GM19193 (cell line): Measurements from ENCODE around the gene CXCL17.

ENCODE experiments used
- POLR2A ChIP-seq: IDR thresholded peaks from 4 replicates; pipeline ENCODE4 v1.6.1; 2011; ENCODE audit not compliant: insufficient read depth, insufficient read length; ENCODE audit errors: extremely low read depth

CXCL17 gene

DNA sequence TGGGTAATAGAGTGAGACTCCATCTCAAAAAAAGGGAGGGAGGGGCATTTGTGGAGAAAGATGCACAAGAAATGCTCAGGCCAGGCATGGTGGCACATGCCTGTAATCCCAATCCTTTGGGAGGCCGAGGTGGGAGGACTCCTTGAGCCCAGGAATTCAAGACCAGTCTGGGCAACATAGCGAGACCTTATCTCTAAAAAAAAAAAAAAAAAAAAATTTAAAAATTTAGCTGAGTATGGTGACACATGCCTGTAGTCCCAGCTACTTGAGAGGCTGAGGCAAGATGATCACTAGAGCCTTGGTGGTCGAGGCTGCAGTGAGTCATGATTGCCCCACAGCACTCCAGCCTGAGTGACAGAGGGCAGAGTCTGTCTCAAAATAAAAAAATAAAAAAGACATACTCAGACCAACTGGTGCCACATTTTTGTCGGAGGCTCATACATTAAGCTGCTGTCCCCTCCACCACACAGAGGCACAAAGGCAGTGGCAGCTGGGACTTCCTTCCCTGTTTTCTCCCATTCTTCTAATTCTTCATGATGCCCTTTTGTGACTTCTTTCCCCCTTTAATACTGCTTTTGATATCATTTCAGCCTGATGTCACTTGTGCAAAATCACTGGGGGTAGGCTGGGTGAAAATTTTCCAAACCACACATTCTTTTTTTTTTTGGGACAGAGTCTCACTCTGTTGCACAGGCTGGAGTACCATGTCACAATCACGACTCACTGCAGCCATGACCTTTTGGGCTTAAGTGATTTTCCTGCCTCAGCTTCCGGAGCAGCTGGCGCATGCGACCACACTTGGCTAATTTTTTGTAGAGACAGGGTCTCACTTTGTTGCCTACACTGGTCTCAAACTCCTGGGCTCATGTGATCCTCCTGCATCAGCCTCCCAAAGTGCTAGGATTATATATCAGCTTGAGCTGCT is 26.8 kb upstream of the CXCL17 start:
- TF ChIP-seq POLR2A: no peak

- no peak for TF ChIP-seq POLR2A
Observed at GRCh38 chr19:42468273-42468796, 25.6 kb upstream of the CXCL17 start.

- no peak for TF ChIP-seq POLR2A
Observed at GRCh38 chr19:42467183-42467760, 24.5 kb upstream of the CXCL17 start.

DNA sequence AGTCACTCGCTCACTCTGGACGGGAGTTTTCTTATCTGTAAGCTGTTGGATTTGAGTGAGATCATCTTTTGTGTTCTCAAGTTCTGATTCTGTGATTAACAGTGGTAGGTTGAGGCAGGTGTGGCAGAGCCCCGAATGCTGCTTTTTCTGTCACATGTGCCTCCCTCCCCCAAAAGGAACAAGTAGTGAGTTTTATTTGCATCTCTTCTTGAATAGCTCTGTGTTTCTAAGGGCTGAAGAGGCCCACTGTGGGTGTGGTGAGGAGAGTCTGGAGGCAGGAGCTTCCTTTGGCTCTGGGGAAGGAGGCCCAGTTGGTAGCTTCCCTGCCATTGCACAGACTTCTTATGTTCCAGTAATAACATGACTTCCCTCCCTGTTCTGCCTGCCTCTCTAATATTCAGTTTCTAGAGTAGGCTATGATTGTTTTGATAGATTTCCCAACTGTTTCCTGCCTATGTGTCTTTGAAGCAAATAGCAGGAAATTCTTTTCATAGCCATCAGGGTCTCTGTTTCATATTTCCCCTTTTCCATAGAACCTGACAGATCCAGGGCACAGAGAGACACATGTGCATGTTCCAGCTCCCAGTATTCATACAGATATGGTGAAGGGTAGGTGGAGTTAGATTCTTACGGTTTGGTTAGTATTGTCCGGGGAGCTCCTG is 23.9 kb upstream of the CXCL17 start:
- no peak for TF ChIP-seq POLR2A

DNA sequence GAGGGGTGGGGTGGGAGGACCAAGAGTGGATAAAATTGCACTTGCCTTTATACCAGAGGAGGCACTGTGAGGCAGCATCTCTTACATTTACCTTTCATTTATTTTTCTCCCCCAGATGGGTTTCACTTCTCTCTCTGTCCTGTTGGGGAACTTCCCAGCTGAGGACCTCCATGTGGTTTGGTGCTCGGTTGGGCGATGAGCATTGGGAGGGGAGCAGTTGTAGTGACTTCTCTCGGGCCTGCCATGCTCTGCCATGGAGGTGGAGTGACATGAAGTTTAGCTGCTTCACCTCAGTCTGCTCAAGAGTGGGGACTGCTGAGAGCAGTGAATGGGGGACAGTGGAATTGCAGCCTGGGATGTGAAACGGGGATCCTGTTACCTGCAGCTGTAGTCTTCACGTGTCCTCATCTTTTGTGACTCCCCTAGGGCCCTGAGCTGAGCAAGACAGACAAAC is 23.1 kb upstream of the CXCL17 start:
- peak; percentile 54 for TF ChIP-seq POLR2A

GRCh38 chr19:42461700-42462324 is 19.1 kb upstream of the CXCL17 start:
- TF ChIP-seq POLR2A: no peak

DNA sequence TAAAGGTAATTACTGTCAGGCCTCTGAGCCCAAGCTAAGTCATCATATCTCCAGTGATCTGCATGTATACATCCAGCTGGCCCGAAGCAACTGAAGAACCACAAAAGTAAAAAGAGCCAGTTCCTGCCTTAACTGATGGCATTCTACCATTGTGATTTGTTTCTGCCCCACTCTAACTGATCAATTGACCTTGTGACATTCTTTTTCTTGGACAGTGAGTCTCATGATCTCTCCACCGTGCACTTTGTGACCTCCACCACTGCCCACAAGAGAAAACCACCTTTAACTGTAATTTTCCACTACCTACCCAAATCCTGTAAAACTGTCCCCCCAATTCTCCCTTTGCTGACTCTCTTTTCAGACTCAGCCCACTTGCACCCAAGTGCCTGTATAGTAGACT is 17.2 kb upstream of the CXCL17 start:
- TF ChIP-seq POLR2A: no peak

DNA sequence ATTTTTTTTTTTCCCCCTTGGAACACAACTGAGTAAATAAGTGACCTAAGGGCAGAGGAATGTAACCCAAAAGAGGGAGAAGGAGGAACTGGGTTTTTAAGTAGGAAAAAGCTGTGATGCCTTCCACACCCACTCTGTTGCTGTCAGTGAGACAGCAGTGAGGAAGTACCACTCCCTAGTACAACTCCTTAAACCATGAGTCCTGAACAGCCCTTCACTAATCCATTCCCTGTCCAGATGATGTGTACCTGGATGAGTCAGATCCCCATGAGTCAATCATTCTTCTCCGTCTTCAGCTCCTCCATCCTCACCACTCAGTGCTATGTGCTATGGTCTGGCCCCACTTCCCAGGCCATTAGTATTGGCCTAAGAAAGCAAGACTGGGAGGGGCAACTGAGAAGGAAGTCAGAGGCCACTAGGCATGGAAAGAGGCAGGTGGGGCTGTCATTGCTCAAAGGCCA is 12.9 kb upstream of the CXCL17 start:
- TF ChIP-seq POLR2A: no peak

DNA sequence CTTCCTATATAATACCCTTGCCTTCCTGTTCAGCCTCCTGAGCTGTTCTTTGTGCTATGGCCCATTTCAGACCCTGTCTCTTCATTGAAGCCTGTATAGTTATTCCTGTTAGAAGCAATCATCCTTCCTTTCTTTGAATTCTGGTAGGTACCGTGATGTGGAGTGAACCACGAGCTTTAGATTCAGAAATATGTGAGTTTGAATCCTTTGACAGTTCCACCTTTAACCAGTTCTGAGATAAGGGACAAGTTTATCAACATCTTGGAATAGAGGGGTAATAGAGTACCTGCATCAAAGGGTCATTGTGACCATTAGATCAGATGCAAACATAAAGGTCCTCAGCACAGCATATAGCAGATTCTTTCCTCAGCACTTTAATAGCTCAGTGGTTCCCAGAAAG is 12.3 kb upstream of the CXCL17 start:
- TF ChIP-seq POLR2A: no peak

DNA sequence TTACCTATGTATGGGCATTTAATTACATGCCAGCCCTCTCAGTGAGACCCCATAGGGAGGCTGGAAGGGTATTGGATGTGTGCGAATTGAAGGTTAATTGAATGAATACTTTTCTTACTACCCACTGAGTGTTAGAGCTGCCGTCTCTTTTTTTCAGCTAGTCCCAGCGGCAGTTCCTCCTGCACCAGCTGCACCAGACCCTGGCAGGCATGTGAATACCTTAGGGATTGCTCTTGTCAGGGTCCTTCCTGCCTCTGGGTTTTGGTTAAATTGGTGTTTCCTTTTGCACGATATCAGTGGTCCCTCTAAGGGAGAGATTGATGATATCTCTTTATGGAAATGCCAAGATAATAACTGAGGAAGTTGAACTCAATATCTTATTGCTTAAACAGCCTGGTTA is 9.8 kb upstream of the CXCL17 start:
- no peak for TF ChIP-seq POLR2A

DNA sequence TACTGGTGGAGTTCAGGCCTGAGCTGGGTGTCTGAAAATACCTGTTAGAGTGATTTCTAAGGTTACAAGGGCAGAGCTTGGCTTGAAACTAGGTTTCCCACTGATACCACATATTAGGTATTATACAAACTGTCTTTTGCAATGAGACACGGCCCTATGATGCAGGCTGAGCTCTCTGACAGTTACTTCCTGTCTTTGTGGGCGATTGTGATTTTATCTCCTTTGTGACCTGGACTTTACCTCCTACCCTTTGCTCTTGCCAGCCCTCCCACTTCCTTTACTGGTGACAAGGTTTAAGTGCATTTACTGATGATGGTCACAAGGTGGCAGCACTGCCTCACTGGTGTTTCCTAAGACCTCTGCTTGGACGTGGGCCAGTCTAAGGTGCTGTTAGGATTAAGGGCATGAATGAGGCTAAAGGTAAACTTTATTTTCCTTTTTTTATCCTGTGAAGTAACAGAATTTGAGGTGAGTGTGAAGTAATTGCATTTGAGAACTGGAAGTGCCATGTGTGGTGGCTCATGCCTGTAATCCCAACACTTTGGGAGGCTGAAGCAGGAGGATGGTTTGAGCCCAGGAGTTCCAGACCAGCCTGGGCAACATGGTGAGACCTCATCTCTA is 7.7 kb upstream of the CXCL17 start:
- no peak for TF ChIP-seq POLR2A

DNA sequence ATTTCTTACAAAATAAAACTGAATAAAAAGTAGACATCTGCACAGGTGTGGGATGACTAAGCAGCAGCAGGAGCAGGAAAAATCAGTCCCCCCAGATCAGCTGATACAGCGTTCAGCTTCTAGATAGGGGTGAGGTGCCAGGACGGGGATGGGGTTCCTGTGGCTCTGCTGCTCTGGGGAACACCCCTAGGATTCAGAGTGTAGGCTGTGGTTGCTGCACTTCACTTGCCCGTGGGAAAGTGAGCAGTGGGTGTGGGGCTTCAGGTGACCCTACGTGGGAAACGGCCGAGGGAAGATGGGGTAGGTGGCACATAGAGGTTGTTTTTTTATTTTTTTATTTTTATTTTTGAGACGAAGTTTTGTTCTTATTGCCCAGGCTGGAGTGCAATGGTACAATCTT is 3.2 kb upstream of the CXCL17 start:
- no peak for TF ChIP-seq POLR2A

DNA sequence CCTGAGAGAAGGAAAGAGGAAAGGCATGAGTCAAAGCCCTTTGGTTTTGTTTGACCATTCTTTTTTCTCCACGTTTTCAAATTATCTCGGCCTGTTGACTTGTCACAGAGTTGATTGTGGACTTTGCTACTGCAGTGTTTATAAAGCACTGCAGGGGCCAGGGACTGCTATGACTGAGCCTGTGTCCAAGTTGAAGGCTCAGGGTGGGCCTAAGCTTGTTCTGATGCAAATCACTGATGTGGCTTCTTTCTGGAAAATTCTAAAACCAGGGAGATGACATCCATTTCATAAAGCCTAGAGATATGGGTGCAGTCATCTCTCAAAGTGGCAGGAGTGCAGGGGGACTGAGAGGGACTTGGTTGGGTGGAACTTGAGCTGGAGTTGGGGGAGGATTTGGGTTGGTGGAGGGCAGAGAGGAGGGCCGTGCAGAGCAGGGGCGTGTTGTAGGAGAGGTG is 1.2 kb upstream of the CXCL17 start:
- no peak for TF ChIP-seq POLR2A

GRCh38 chr19:42441049-42441445 is 1.7 kb downstream of the CXCL17 start:
- no peak for TF ChIP-seq POLR2A
